CD4-positive, alpha-beta T cell treated with Interleukin-15 for 4 hours (primary cell): ENCODE results near the gene ARL6IP5.

ENCODE experiments used
- DNase-seq: peaks from one replicate; pipeline ENCODE4 v3.0.0-alpha.2; 2020; ENCODE audit warnings: low spot score

The ARL6IP5 gene

GRCh38 chr3:69084326-69085167 lies at the start of gene ARL6IP5:
Gene ARL6IP5, plus strand, starts transcription at chr3:69084937. Its CDS starts 111 bp downstream, at chr3:69085048.
- peak; percentile 93 for DNase-seq

GRCh38 chr3:69044608-69045007 lies 40.1 kb upstream of the ARL6IP5 start:
- DNase-seq: no peak

GRCh38 chr3:69048990-69049389 lies 35.7 kb upstream of the ARL6IP5 start:
- DNase-seq: no peak

- peak; percentile 97 for DNase-seq
These were observed 32.8 kb upstream of the ARL6IP5 start, which contains the start of gene TMF1 for GRCh38 chr3:69051756-69052471. Gene TMF1, minus strand, starts transcription at chr3:69052333. Its CDS starts 247 bp downstream, at chr3:69052086.

GRCh38 chr3:69052472-69052898 lies 32.3 kb upstream of the ARL6IP5 start:
- no peak for DNase-seq

- peak; percentile 25 for DNase-seq
These were observed 26.4 kb upstream of the ARL6IP5 start for GRCh38 chr3:69058180-69058946.

GRCh38 chr3:69058947-69059224 lies 25.9 kb upstream of the ARL6IP5 start:
- DNase-seq: no peak

GRCh38 chr3:69059688-69060087 lies 25.0 kb upstream of the ARL6IP5 start:
- DNase-seq: no peak

GRCh38 chr3:69063636-69064035 lies 21.1 kb upstream of the ARL6IP5 start:
- peak; percentile 69 for DNase-seq

- peak; percentile 45 for DNase-seq
These were observed 19.3 kb upstream of the ARL6IP5 start for GRCh38 chr3:69065318-69065964.

GRCh38 chr3:69066121-69066520 lies 18.6 kb upstream of the ARL6IP5 start:
- no peak for DNase-seq

- no peak for DNase-seq
These were observed 11.8 kb upstream of the ARL6IP5 start for GRCh38 chr3:69072928-69073327.

GRCh38 chr3:69079269-69080159 lies 5.2 kb upstream of the ARL6IP5 start:
- DNase-seq: peak; percentile 18

- peak; percentile 90 for DNase-seq
These were observed 4.4 kb upstream of the ARL6IP5 start, which contains the start of gene UBA3 for GRCh38 chr3:69080233-69080920. Gene UBA3, minus strand, starts transcription at chr3:69080365. Its CDS starts 12 bp downstream, at chr3:69080353.

- DNase-seq: peak; percentile 35
These were observed 3.0 kb upstream of the ARL6IP5 start for GRCh38 chr3:69081583-69082262.

- peak; percentile 46 for DNase-seq
These were observed 2.4 kb upstream of the ARL6IP5 start for GRCh38 chr3:69082361-69082760.

- DNase-seq: peak; percentile 85
These were observed 1.9 kb upstream of the ARL6IP5 start for GRCh38 chr3:69082805-69083204.

GRCh38 chr3:69085168-69085832 lies 563 bp downstream of the ARL6IP5 start:
- DNase-seq: no peak
